ENCODE data around the gene SEMA4D. TPM values are rescaled to one million over a fixed set of nuclear protein-coding genes. Genes with fewer than 3 reads are reported as not detected.

SEMA4D gene
- total RNA-seq, 4 donors from 2014 or later, result 1.5 to 27.8 (median 11.6) TPM

GRCh38 chr9:89435071-89435823 is 62.7 kb downstream of the SEMA4D start:
- Histone ChIP-seq H3K4me3 (no peak overlapping the region), H3K4me1 (no peaks in the 10 kb centered on the region), H3K27ac (no peak overlapping the region), H3K27me3 (no peaks in the 10 kb centered on the region), H3K36me3 (no peaks in the 10 kb centered on the region), H3K9me3 (no peaks in the 10 kb centered on the region)
- DNase-seq, result no peak
- intact Hi-C loops (cut with DNase I; ENCODE audit: low total_unique reads), result no loop called here
- TF ChIP-seq, protein P1, sequence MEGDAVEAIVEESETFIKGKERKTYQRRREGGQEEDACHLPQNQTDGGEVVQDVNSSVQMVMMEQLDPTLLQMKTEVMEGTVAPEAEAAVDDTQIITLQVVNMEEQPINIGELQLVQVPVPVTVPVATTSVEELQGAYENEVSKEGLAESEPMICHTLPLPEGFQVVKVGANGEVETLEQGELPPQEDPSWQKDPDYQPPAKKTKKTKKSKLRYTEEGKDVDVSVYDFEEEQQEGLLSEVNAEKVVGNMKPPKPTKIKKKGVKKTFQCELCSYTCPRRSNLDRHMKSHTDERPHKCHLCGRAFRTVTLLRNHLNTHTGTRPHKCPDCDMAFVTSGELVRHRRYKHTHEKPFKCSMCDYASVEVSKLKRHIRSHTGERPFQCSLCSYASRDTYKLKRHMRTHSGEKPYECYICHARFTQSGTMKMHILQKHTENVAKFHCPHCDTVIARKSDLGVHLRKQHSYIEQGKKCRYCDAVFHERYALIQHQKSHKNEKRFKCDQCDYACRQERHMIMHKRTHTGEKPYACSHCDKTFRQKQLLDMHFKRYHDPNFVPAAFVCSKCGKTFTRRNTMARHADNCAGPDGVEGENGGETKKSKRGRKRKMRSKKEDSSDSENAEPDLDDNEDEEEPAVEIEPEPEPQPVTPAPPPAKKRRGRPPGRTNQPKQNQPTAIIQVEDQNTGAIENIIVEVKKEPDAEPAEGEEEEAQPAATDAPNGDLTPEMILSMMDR (IDR thresholded peaks at IDR 0.05), result no peak
- no peak for TF ChIP-seq POLR2A (IDR thresholded peaks at IDR 0.05)

DNA sequence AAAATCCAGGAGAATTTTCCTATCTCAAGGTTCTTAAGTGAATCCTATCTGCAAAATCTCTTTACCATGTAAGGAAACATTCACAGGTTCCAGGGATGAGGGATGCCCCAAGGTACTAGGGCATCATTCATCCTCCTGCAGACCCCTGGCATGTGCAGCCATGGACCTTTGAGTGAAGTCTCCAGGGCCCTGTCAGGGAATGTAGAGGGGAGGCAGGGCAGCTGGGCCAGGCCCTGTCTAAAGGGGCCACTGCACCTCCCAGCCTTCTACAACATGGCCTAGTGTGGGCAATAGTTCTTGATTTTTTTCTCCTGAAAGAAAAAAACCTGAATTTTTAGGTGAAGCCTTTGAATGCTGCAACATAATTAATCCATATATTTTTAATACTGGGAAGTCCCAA is 63.3 kb downstream of the SEMA4D start:
- H3K27ac ChIP-seq, result no peak overlapping the region
- intact Hi-C loops (cut with DNase I; ENCODE audit: low total_unique reads), result no loop called here
- H3K9me3 ChIP-seq, result no peaks in the 10 kb centered on the region
- H3K4me1 ChIP-seq, result no peaks in the 10 kb centered on the region
- DNase-seq, result no peak
- H3K36me3 ChIP-seq, result no peaks in the 10 kb centered on the region
- H3K4me3 ChIP-seq, result no peak overlapping the region
- TF ChIP-seq POLR2A (IDR thresholded peaks at IDR 0.05), result no peak
- TF ChIP-seq, protein P1 (IDR thresholded peaks at IDR 0.05), result no peak
- H3K27me3 ChIP-seq, result no peaks in the 10 kb centered on the region

DNA sequence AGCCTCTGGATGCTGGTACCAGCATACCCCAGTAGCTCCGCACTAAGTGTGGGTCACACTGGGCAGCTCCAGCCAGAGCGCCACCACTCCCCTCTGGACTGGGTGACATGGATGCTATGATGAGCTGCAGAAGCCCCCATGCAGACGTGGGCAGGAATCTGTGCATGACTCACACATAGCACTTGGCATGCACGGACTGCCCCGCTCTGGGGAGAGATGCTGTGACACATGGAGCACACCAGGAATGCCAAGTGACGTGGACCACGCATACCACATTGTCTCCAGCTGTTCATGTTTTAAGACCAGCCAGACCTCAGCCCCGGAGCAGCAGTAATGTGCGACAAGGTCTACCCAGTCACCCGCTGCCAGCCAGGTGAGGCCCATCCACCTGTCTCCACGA is 64.1 kb downstream of the SEMA4D start:
- no peak for DNase-seq
- intact Hi-C loops (cut with DNase I; ENCODE audit: low total_unique reads), result no loop called here
- Histone ChIP-seq H3K4me3 (no peak overlapping the region), H3K27ac (no peak overlapping the region), H3K4me1 (no peaks in the 10 kb centered on the region), H3K9me3 (no peaks in the 10 kb centered on the region), H3K27me3 (no peaks in the 10 kb centered on the region), H3K36me3 (no peaks in the 10 kb centered on the region)
- TF ChIP-seq, protein P1 (IDR thresholded peaks at IDR 0.05), result no peak
- TF ChIP-seq POLR2A (IDR thresholded peaks at IDR 0.05), result no peak

GRCh38 chr9:89432986-89433530 is 64.9 kb downstream of the SEMA4D start:
- Histone ChIP-seq H3K27me3 (no peaks in the 10 kb centered on the region), H3K27ac (no peak overlapping the region), H3K4me1 (no peaks in the 10 kb centered on the region), H3K36me3 (no peaks in the 10 kb centered on the region), H3K9me3 (no peaks in the 10 kb centered on the region), H3K4me3 (no peak overlapping the region)
- intact Hi-C loops (cut with DNase I; ENCODE audit: low total_unique reads), result no loop called here
- DNase-seq, result no peak
- no peak for TF ChIP-seq POLR2A (IDR thresholded peaks at IDR 0.05)
- TF ChIP-seq, protein P1 (IDR thresholded peaks at IDR 0.05), result no peak

- Histone ChIP-seq H3K27me3 (no peaks in the 10 kb centered on the region), H3K27ac (no peak overlapping the region), H3K4me3 (no peak overlapping the region), H3K36me3 (no peaks in the 10 kb centered on the region), H3K4me1 (no peaks in the 10 kb centered on the region), H3K9me3 (no peaks in the 10 kb centered on the region)
- DNase-seq, result no peak
- intact Hi-C loops (cut with DNase I; ENCODE audit: low total_unique reads), result no loop called here
- TF ChIP-seq POLR2A (IDR thresholded peaks at IDR 0.05), result no peak
- TF ChIP-seq, protein P1 (IDR thresholded peaks at IDR 0.05), result no peak
These were observed 65.8 kb downstream of the SEMA4D start for GRCh38 chr9:89431930-89432725.

Data from uterus (tissue), 4 donors.